ENCODE results near the gene CAMKK2. TPM values are rescaled to one million over a fixed set of nuclear protein-coding genes. Genes with fewer than 3 reads are reported as not detected.
A peak's percentile ranks its signal among the peaks of the same experiment; 100 is the strongest.

CAMKK2 gene
- total and polyA plus RNA-seq, 9 of the 15 experiments (the other 6 are each of a cell fraction or from before 2014, with no cell fraction given), result 4.3 to 32.0 (median 18.2) TPM

DNA sequence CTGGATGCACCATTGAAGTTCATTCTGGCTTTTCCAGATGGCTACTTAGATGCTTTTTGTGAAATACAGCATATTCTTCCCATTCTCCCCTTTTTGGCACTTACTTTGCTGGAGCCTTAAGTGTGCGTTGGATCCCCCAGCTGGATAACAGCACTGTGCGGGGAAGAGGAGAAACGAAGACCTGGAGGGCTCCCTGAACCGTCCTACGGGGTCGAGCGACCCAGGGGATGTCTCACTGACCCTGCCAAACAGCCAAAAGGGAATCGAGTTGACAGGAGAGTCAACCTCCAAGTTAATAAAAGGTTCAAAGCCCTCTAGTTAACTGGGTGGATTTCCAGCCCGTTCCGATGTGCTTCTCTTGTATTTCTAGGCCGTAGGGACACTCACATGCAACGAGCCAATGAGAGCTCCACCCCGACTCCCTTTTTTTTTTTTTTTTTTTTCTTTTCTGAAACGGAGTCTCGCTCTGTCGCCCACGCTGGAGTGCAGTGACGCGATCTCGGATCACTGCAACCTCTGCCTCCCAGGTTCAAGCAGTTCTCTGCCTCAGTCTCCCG lies 1.0 kb upstream of the CAMKK2 start (continued):
- TF ChIP-seq, protein P1, sequence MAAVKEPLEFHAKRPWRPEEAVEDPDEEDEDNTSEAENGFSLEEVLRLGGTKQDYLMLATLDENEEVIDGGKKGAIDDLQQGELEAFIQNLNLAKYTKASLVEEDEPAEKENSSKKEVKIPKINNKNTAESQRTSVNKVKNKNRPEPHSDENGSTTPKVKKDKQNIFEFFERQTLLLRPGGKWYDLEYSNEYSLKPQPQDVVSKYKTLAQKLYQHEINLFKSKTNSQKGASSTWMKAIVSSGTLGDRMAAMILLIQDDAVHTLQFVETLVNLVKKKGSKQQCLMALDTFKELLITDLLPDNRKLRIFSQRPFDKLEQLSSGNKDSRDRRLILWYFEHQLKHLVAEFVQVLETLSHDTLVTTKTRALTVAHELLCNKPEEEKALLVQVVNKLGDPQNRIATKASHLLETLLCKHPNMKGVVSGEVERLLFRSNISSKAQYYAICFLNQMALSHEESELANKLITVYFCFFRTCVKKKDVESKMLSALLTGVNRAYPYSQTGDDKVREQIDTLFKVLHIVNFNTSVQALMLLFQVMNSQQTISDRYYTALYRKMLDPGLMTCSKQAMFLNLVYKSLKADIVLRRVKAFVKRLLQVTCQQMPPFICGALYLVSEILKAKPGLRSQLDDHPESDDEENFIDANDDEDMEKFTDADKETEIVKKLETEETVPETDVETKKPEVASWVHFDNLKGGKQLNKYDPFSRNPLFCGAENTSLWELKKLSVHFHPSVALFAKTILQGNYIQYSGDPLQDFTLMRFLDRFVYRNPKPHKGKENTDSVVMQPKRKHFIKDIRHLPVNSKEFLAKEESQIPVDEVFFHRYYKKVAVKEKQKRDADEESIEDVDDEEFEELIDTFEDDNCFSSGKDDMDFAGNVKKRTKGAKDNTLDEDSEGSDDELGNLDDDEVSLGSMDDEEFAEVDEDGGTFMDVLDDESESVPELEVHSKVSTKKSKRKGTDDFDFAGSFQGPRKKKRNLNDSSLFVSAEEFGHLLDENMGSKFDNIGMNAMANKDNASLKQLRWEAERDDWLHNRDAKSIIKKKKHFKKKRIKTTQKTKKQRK (IDR thresholded peaks at IDR 0.05; ENCODE audit: borderline replicate concordance, low read depth, low read length), result no peak
- TF ChIP-seq KDM2B (CRISPR knock-in tag; IDR thresholded peaks at IDR 0.05), result no peak
- TF ChIP-seq, protein P2, sequence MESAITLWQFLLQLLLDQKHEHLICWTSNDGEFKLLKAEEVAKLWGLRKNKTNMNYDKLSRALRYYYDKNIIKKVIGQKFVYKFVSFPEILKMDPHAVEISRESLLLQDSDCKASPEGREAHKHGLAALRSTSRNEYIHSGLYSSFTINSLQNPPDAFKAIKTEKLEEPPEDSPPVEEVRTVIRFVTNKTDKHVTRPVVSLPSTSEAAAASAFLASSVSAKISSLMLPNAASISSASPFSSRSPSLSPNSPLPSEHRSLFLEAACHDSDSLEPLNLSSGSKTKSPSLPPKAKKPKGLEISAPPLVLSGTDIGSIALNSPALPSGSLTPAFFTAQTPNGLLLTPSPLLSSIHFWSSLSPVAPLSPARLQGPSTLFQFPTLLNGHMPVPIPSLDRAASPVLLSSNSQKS (CRISPR knock-in tag; IDR thresholded peaks at IDR 0.05), result no peak
- TF ChIP-seq, protein P3, sequence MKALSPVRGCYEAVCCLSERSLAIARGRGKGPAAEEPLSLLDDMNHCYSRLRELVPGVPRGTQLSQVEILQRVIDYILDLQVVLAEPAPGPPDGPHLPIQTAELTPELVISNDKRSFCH (CRISPR knock-in tag; IDR thresholded peaks at IDR 0.05), result no peak
- TF ChIP-seq, protein P3 (tag; IDR thresholded peaks at IDR 0.05), result no peak
- TF ChIP-seq, protein P4, sequence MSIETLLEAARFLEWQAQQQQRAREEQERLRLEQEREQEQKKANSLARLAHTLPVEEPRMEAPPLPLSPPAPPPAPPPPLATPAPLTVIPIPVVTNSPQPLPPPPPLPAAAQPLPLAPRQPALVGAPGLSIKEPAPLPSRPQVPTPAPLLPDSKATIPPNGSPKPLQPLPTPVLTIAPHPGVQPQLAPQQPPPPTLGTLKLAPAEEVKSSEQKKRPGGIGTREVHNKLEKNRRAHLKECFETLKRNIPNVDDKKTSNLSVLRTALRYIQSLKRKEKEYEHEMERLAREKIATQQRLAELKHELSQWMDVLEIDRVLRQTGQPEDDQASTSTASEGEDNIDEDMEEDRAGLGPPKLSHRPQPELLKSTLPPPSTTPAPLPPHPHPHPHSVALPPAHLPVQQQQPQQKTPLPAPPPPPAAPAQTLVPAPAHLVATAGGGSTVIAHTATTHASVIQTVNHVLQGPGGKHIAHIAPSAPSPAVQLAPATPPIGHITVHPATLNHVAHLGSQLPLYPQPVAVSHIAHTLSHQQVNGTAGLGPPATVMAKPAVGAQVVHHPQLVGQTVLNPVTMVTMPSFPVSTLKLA (conservative IDR thresholded peaks at IDR 0.05), result no peak
- TF ChIP-seq NFYB (IDR thresholded peaks at IDR 0.05; ENCODE audit: extremely low read depth, insufficient read length), result peak; percentile 16
- TF ChIP-seq ZNF707 (CRISPR knock-in tag; conservative IDR thresholded peaks at IDR 0.05), result no peak
- TF ChIP-seq ATF7 (IDR thresholded peaks at IDR 0.05), result no peak
- TF ChIP-seq, protein P5, sequence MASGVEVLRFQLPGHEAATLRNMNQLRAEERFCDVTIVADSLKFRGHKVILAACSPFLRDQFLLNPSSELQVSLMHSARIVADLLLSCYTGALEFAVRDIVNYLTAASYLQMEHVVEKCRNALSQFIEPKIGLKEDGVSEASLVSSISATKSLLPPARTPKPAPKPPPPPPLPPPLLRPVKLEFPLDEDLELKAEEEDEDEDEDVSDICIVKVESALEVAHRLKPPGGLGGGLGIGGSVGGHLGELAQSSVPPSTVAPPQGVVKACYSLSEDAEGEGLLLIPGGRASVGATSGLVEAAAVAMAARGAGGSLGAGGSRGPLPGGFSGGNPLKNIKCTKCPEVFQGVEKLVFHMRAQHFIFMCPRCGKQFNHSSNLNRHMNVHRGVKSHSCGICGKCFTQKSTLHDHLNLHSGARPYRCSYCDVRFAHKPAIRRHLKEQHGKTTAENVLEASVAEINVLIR (CRISPR knock-in tag; IDR thresholded peaks at IDR 0.05), result no peak
- TF ChIP-seq, protein P6, sequence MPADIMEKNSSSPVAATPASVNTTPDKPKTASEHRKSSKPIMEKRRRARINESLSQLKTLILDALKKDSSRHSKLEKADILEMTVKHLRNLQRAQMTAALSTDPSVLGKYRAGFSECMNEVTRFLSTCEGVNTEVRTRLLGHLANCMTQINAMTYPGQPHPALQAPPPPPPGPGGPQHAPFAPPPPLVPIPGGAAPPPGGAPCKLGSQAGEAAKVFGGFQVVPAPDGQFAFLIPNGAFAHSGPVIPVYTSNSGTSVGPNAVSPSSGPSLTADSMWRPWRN (IDR thresholded peaks at IDR 0.05; ENCODE audit: low read depth), result no peak
- TF ChIP-seq EGR1 (conservative IDR thresholded peaks at IDR 0.05), result peak; percentile 90
- no peak for TF ChIP-seq HIVEP1 (CRISPR knock-in tag; IDR thresholded peaks at IDR 0.05)
- TF ChIP-seq ZNF24 (IDR thresholded peaks at IDR 0.05), result no peak
- TF ChIP-seq SRSF3 (IDR thresholded peaks at IDR 0.05; ENCODE audit: insufficient read depth, low read length), result no peak
- no peak for TF ChIP-seq EHMT2 (IDR thresholded peaks at IDR 0.05)
- no peak for TF ChIP-seq RBM15 (IDR thresholded peaks at IDR 0.05; ENCODE audit: insufficient read depth, low read length)

All from K562 (cell line).